Panc1 (cell line): ENCODE results near the gene OMD. TPM values are rescaled to one million over a fixed set of nuclear protein-coding genes. Genes with fewer than 3 reads are reported as not detected.

Source experiments
- ATAC-seq: fragments of 200-7000 bp; cut with Tn5 transposase; 2 replicates; pipeline ENCODE4 v1.9.1; 2020; ENCODE audit warnings: mild to moderate bottlenecking, moderate library complexity
- BruUV-seq: library from RNA; stranded (reverse); fragments of 400-500 nt; replicated peaks from 2 replicates; lab custom pipeline; 2021; lab: Mats Ljungman, UMichigan
- CTCF ChIA-PET: fragments of 300-600 bp; sonication (Branson Sonifier 250); formaldehyde crosslinking; loops from one replicate; lab custom pipeline; 2022; ENCODE audit warnings: antibody characterized with exemption; lab: Charles Lee
- POLR2A ChIA-PET: fragments of 300-600 bp; sonication (Branson Sonifier 250); formaldehyde crosslinking; loops from one replicate; lab custom pipeline; 2022; ENCODE audit warnings: antibody characterized with exemption; lab: Charles Lee
- DNase-seq: peaks from one replicate; pipeline ENCODE4 v3.0.0-alpha.2; 2010; ENCODE audit warnings: low read depth, low spot score
- H3K27ac ChIP-seq: 2 replicates; pipeline ENCODE4 v1.5.1; 2011; ENCODE audit warnings: mild to moderate bottlenecking, low read length, inconsistent platforms
- H3K27me3 ChIP-seq: fragments of 200-500 bp; sonication (Bioruptor generic); 2 replicates; pipeline ENCODE4 v1.6.0; 2014; ENCODE audit warnings: low read length, inconsistent platforms; ENCODE audit not compliant: control insufficient read depth, insufficient read depth
- H3K36me3 ChIP-seq: fragments of 200-500 bp; sonication (Bioruptor generic); 2 replicates; pipeline ENCODE4 v1.5.1; 2014; ENCODE audit warnings: inconsistent platforms, mild to moderate bottlenecking, low read length, moderate library complexity; ENCODE audit not compliant: control insufficient read depth, insufficient read depth
- H3K4me1 ChIP-seq: 2 replicates; pipeline ENCODE4 v1.5.1; 2011; ENCODE audit warnings: inconsistent platforms, mild to moderate bottlenecking, low read length, moderate library complexity; ENCODE audit not compliant: control insufficient read depth, insufficient read depth
- H3K4me3 ChIP-seq, 2 experiments: 2 replicates each; pipeline ENCODE4 v1.5.1; 2011 to 2012; ENCODE audit warnings: low read depth in 2 of 2, low read length in 2 of 2, mild to moderate bottlenecking in 2 of 2, inconsistent platforms in 1 of 2, moderate library complexity in 1 of 2
- H3K9me3 ChIP-seq: fragments of 200-500 bp; sonication (Bioruptor generic); 2 replicates; pipeline ENCODE4 v1.5.1; 2014; ENCODE audit warnings: low read depth, mild to moderate bottlenecking, inconsistent platforms, low read length, moderate library complexity; ENCODE audit not compliant: control insufficient read depth, insufficient read depth
- CTCF ChIP-seq: fragments of 450-650 bp; IDR thresholded peaks from 2 replicates; pipeline ENCODE4 v1.5.1; 2017; ENCODE audit warnings: mild to moderate bottlenecking
- POLR2AphosphoS5 ChIP-seq: IDR thresholded peaks from 2 replicates; pipeline ENCODE4 v1.6.1; 2012; ENCODE audit warnings: mild to moderate bottlenecking, low read depth, low read length, moderate library complexity
- REST ChIP-seq, 2 experiments: IDR thresholded peaks; 2 replicates each; pipeline ENCODE4 v1.6.1; 2011 to 2012; ENCODE audit warnings: low read depth in 2 of 2, control low read depth in 1 of 2, low read length in 1 of 2, mild to moderate bottlenecking in 1 of 2, moderate library complexity in 1 of 2; ENCODE audit not compliant: insufficient read depth in 1 of 2
- SIN3A ChIP-seq: IDR thresholded peaks from 2 replicates; pipeline ENCODE4 v1.6.1; 2012; ENCODE audit warnings: low read depth, mild to moderate bottlenecking, low read length, moderate library complexity, borderline replicate concordance; ENCODE audit not compliant: insufficient read depth
- TCF7L2 ChIP-seq: IDR thresholded peaks from 2 replicates; pipeline ENCODE4 v1.6.1; 2011; ENCODE audit warnings: mild to moderate bottlenecking, low read depth, low read length, inconsistent platforms
- in situ Hi-C: cut with HindIII; loops from 2 replicates; pipeline ENCODE4 v1.10.0; 2016; ENCODE audit warnings: low sequenced_read_pairs, low pct_unique_long_range_greater_than_20kb
- intact Hi-C: fragments of 100-400 bp; cut with micrococcal nuclease; formaldehyde crosslinking; loops from one replicate; pipeline ENCODE4 v1.10.0; 2022; ENCODE audit not compliant: unreplicated experiment
- total RNA-seq: library from RNA; stranded (reverse); gene quantifications from one replicate; pipeline ENCODE4 v1.2.1, GENCODE V29; 2021; ENCODE audit not compliant: unreplicated experiment

The OMD gene
- total RNA-seq, 1 experiment from 2014 or later = not detected

GRCh38 chr9:92467511-92467910, 43.2 kb upstream of the OMD start:
- Histone ChIP-seq H3K36me3 (no peaks in the 10 kb centered on the region), H3K27me3 (no peaks in the 10 kb centered on the region), H3K4me1 (no peaks in the 10 kb centered on the region), H3K9me3 (no peaks in the 10 kb centered on the region), H3K27ac (no peak overlapping the region), H3K4me3 (no peak overlapping the region)
- BruUV-seq = no TSS peak
- intact Hi-C loops = no loop called here
- DNase-seq (no peak), ATAC-seq (no peak)
- CTCF ChIA-PET = interaction anchor here (0.6 kb wide), 1 partner anchor 167 kb away, joined by 3 read pairs; no protein-coding TSS in a partner anchor
- no peak for TF ChIP-seq SIN3A
- TF ChIP-seq POLR2AphosphoS5 = no peak
- TF ChIP-seq TCF7L2 = no peak
- TF ChIP-seq REST (IDR thresholded peaks at IDR 0.05; ENCODE audit: insufficient read depth in 1 of 2, low read depth in 2 of 2, low read length in 1 of 2) = no peak
- TF ChIP-seq CTCF = no peak
- in situ Hi-C loops = no loop called here
- POLR2A ChIA-PET = no interaction called here

DNA sequence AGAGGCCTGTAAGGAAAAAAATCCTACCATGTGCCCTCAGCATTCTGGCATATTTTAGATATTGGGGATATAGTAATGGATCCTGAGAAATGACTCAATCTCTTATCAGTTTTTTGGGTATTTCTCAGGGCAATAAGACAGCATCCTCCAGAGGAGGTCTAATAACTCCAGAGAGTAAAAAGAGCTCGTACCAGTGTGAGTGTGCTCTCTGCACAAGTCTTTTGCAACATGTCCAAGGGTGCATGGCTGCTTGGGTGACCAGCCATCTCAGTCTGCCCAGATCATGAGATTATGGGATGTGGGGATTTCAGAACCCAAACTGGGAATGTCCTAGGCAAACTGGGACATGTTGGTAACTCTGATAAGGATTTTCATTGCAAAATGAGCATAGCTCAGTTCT, 42.8 kb upstream of the OMD start:
- intact Hi-C loops (no loop called here), in situ Hi-C loops (no loop called here)
- no TSS peak for BruUV-seq
- DNase-seq = no peak
- CTCF ChIA-PET = interaction anchor here (0.6 kb wide), 1 partner anchor 168 kb away, joined by 3 read pairs; no protein-coding TSS in a partner anchor
- POLR2A ChIA-PET = no interaction called here
- TF ChIP-seq CTCF (no peak), REST (IDR thresholded peaks at IDR 0.05; ENCODE audit: insufficient read depth in 1 of 2, low read depth in 2 of 2, low read length in 1 of 2) (no peak), TCF7L2 (no peak), SIN3A (no peak), POLR2AphosphoS5 (no peak)
- Histone ChIP-seq H3K27ac (no peak overlapping the region), H3K9me3 (no peaks in the 10 kb centered on the region), H3K4me3 (no peak overlapping the region), H3K36me3 (no peaks in the 10 kb centered on the region), H3K4me1 (no peaks in the 10 kb centered on the region), H3K27me3 (no peaks in the 10 kb centered on the region)
- no peak for ATAC-seq
